ENCODE data around the gene CCDC40. TPM values are rescaled to one million over a fixed set of nuclear protein-coding genes. Genes with fewer than 3 reads are reported as not detected.

Gene CCDC40
- total RNA-seq, 1 donor from 2014 or later, result 4.5 TPM

DNA sequence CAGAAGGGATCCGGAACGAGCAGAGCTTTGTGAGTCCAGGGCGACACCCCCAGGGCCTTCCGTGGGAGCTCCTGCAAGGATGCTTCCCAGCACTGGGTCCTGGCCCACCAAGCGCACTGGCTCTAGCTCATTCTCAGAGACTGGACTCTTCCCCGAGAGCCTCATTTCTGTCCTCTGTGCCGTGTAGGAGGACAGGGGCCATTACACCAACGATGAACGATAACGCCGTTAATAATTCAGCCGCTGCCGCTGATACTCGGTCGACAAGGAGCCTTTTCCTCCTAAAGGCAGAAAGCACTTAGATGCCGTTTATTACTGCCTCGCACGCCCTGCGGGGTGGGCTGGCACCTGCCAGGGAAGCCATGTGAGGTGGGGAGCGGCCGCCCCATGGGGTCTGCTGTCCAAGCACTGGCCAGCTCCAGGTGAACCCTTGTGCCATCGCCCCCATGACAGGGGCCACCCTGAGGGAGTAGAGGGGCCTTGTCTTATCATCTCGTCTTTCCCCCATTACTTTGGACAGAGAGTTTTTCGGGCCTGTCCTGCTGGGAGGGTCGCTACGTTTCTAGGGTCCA is 34.3 kb upstream of the CCDC40 start:
- no peak for DNase-seq

- DNase-seq, result no peak
These were observed 33.6 kb upstream of the CCDC40 start for GRCh38 chr17:80002690-80003490.

- DNase-seq, result no peak
These were observed 32.5 kb upstream of the CCDC40 start for GRCh38 chr17:80003969-80004368.

- peak; percentile 70 for DNase-seq
These were observed 30.8 kb upstream of the CCDC40 start for GRCh38 chr17:80005360-80006338.

- DNase-seq, result no peak
These were observed 30.1 kb upstream of the CCDC40 start for GRCh38 chr17:80006339-80006720.

GRCh38 chr17:80006811-80007752 is 29.4 kb upstream of the CCDC40 start:
- DNase-seq, result no peak

GRCh38 chr17:80007939-80008338 is 28.5 kb upstream of the CCDC40 start:
- DNase-seq, result no peak

- DNase-seq, result peak; percentile 80
These were observed 28.0 kb upstream of the CCDC40 start for GRCh38 chr17:80008383-80008840.

- no peak for DNase-seq
These were observed 27.6 kb upstream of the CCDC40 start for GRCh38 chr17:80008848-80009247.

DNA sequence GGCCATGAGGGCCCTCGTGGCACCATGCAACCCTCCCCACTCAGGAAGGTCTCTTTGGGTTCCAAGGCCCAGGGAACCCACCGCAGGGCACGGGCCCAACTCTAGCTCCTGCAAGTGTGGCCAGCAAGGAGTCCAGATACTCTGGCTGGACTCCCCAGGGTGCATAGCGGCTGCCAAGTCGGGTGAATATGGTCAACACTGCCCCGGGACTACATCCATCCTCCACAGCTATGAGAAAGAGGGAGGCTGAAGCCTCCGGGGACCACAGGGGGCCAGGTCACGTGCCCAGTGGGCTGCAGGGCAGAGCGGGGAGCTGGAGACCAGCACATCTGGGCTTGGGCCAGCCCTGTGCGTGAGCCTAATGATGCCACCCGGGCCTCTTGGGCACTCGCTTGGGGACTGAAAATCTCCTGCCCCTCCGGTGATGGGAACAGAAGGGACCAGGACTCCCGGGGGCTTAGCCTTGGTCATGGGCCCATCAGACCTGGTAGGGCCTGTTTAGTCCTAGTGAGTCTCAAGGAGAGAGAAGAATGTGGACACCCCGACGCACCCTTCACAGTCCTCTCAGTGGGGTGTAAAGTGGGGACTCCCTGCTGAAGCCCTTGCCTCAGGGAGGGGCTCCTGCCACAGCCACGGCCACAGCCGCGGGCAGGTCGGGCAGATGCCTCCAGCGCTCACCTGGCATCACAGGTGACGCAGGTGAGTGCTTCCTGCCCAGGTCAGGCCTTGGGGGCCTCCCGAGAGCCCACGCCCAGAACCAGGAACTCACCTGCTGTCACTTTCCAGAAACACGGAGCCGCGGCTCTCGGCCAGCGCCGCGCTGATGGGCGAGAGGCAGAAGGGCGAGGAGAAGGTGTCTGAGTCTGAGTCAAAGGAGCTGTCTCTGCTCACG is 26.8 kb upstream of the CCDC40 start:
- no peak for DNase-seq

DNA sequence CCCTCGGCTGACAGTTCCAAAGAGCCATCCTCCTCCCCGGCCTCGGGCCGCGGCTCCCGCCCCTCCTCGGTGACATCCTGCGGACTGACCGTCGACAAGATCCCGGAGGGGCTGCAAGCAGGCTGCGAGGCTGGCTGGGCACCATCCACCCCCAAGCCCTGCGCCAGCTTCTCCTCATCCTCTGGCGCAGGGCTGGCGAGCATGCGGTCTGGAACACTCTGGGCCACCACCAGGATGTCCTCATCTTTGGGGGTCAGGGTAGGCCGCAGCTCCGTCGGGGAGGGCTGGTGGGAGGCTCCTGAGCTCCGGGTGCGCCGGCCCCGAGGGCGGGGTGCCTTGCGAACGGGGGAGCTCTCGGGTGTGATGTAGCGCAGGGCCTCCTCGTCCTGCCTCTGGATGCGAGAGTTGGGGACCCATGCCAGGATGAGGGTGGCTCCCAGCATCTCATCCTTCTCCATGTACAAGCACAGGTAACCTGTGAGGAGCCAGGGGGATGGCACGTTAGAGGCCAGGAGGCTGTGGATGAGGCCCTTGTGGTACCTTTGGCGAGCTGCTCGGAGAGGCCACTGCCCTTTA is 26.1 kb upstream of the CCDC40 start:
- DNase-seq, result no peak

DNA sequence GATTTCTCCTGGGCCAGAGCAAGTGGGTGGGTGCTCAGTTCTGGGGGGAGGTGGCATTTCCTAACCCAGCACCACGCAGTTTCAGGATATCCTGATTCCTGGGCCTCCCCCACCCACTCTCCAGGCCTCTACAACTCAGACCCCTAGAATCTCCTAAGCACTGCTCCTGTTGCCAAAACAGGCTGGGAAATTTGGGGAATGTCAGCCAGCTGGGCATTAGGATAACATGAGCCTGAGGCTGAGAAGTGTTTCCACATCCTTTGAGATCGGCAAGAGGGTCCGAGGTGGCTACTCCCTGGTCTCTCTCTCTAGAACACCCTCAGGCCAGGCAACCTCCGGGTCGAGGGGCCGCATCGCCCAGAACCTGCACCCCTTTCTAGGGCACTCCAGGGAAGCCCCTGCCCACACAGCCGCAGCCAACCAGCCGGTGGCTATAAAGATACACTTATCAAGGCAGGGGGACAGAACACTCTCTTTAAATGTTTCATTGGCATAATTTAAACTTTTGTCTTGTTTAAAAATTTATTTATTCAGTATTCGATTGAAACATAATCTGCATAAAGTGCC is 24.4 kb upstream of the CCDC40 start:
- DNase-seq, result peak; percentile 50

- peak; percentile 60 for DNase-seq
These were observed 23.4 kb upstream of the CCDC40 start for GRCh38 chr17:80012765-80013741.

DNA sequence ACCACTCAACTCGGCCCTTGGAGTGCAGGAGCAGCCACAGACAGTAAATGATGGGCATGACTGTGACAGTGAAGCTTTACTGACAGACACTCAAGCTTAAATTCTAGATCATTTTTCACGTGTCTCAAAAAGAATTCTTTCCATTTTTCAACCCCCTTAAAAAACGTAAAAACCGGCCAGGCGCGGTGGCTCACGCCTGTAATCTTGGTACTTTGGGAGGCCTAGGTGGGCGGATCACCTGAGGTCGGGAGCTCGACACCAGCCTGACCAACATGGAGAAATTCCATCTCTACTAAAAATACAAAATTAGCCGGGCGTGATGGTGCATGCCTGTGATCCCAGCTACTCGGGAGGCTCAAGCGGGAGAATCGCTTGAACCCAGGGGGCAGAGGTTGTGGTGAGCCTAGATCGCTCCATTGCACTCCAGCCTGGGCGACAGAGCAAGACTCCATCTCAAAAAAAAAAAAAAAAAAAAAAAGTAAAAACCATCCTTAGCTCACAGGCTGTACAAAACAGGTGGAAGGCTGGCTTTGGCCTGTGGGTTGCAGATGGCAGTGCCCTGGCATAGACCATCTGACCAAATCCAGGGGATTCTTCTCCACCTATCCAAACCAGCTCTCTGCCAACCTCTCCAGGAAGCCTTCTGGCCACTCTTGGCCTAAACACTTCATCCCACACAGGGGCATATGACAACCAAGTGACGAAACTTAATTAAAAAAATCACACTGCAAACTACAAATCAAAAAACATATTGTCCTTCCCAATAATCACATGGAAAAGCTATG is 19.0 kb upstream of the CCDC40 start:
- DNase-seq, result no peak

GRCh38 chr17:80018917-80019651 is 17.4 kb upstream of the CCDC40 start:
- DNase-seq, result peak; percentile 85

- DNase-seq, result no peak
These were observed 14.8 kb upstream of the CCDC40 start for GRCh38 chr17:80021600-80021999.

Measured in tongue (tissue), 2 donors.